D721Med (cell line): ENCODE measurements around the gene CACNA2D1.
"Not testable (repeated sequence)": the region's sequence is repeated elsewhere in the genome, so short reads cannot be mapped to it uniquely, and the experiment has no call there.

ENCODE experiments used
- DNase-seq: peaks from one replicate; pipeline ENCODE4 v3.0.0; 2011; ENCODE audit warnings: low spot score; ENCODE audit not compliant: insufficient read length
- FAIRE-seq: peaks from 2 replicates; lab custom pipeline; 2011; peaks lifted over from hg19 to GRCh38; lab: Jason Lieb, UNC
- CTCF ChIP-seq: IDR thresholded peaks from 2 replicates; pipeline ENCODE4 v1.5.1; 2012; ENCODE audit warnings: mild to moderate bottlenecking, control low read depth; ENCODE audit not compliant: insufficient read depth; ENCODE audit errors: missing control alignments

Gene CACNA2D1

GRCh38 chr7:82028097-82028496, 415.5 kb downstream of the CACNA2D1 start:
- no peak for TF ChIP-seq CTCF
- FAIRE-seq (no peak), DNase-seq (no peak)

GRCh38 chr7:82021713-82022112, 421.9 kb downstream of the CACNA2D1 start:
- FAIRE-seq (no peak), DNase-seq (no peak)
- TF ChIP-seq CTCF: no peak

GRCh38 chr7:82021036-82021435, 422.5 kb downstream of the CACNA2D1 start:
- TF ChIP-seq CTCF: no peak
- no peak for FAIRE-seq

GRCh38 chr7:82019551-82020475, 423.8 kb downstream of the CACNA2D1 start:
- FAIRE-seq (no peak), DNase-seq (no peak)
- no peak for TF ChIP-seq CTCF

More at GRCh38 chr7:82021036-82021435, 422.5 kb downstream of the CACNA2D1 start:
- no peak for DNase-seq

- DNase-seq (no peak), FAIRE-seq (no peak)
- TF ChIP-seq CTCF: no peak
Observed at GRCh38 chr7:82018226-82018625, 425.4 kb downstream of the CACNA2D1 start.

- FAIRE-seq: peak; percentile 74
- no peak for DNase-seq
- TF ChIP-seq CTCF: peak; percentile 64
Observed at GRCh38 chr7:82017334-82017943, 426.1 kb downstream of the CACNA2D1 start.

GRCh38 chr7:82015751-82016150, 427.8 kb downstream of the CACNA2D1 start:
- DNase-seq (no peak), FAIRE-seq (no peak)
- TF ChIP-seq CTCF: no peak

GRCh38 chr7:82014574-82014973, 429.0 kb downstream of the CACNA2D1 start:
- DNase-seq, FAIRE-seq: not testable (repeated sequence)
